Common myeloid progenitor, CD34-positive (primary cell): Measurements from ENCODE around the gene FHIT.
"Not testable (repeated sequence)": the region's sequence is repeated elsewhere in the genome, so short reads cannot be mapped to it uniquely, and the experiment has no call there.

Source experiments
- CTCF ChIA-PET: fragments of 350-600 bp; sonication (Branson Sonifier 250); formaldehyde crosslinking; loops from one replicate; lab custom pipeline; 2021; ENCODE audit warnings: antibody characterized with exemption; lab: Charles Lee
- POLR2A ChIA-PET: fragments of 350-600 bp; sonication (Branson Sonifier 250); formaldehyde crosslinking; loops from one replicate; lab custom pipeline; 2021; ENCODE audit warnings: antibody characterized with exemption; lab: Charles Lee
- DNase-seq, 3 donors: peaks; one replicate each; pipeline versions ENCODE4 v3.0.0 to v3.0.0-alpha.2; 2013
- H3K27ac ChIP-seq, 2 experiments: 1 replicate in 1 of 2; 2 replicates in 1 of 2; pipeline ENCODE4 v1.7.0; 2013; ENCODE audit warnings: inconsistent platforms in 2 of 2, low read length in 2 of 2, mild to moderate bottlenecking in 2 of 2, low read depth in 1 of 2, moderate library complexity in 1 of 2; ENCODE audit not compliant: severe bottlenecking in 2 of 2, insufficient read depth in 1 of 2, poor library complexity in 1 of 2
- H3K27me3 ChIP-seq, 5 experiments: replicated peaks in 2 of 5; 1 replicate in 3 of 5; 2 replicates in 2 of 5; pipeline versions ENCODE4 v1.6.1 to v1.7.0; 2013; ENCODE audit warnings: low read length in 4 of 5, mild to moderate bottlenecking in 2 of 5, moderate library complexity in 2 of 5, inconsistent platforms in 1 of 5; ENCODE audit not compliant: insufficient read depth in 5 of 5, control insufficient read depth in 4 of 5
- H3K36me3 ChIP-seq, 4 experiments: 1 replicate in 2 of 4; 2 replicates in 2 of 4; pipeline versions ENCODE4 v1.6.1 to v1.7.0; 2013; ENCODE audit warnings: low read length in 3 of 4, control low read depth in 1 of 4, mild to moderate bottlenecking in 1 of 4; ENCODE audit not compliant: control insufficient read depth in 4 of 4, insufficient read depth in 4 of 4
- H3K4me1 ChIP-seq, 4 experiments: 1 replicate in 3 of 4; 2 replicates in 1 of 4; pipeline versions ENCODE4 v1.6.1 to v1.7.1; 2013; ENCODE audit warnings: low read length in 3 of 4, mild to moderate bottlenecking in 3 of 4, control low read depth in 1 of 4, inconsistent platforms in 1 of 4, moderate library complexity in 1 of 4; ENCODE audit not compliant: control insufficient read depth in 4 of 4, insufficient read depth in 4 of 4; ENCODE audit errors: control extremely low read depth in 1 of 4
- H3K4me3 ChIP-seq, 7 experiments: 1 replicate in 4 of 7; 2 replicates in 3 of 7; pipeline versions ENCODE4 v1.5.1 to v1.7.0; 2013; ENCODE audit warnings: mild to moderate bottlenecking in 7 of 7, low read length in 6 of 7, moderate library complexity in 6 of 7, inconsistent platforms in 2 of 7, low read depth in 2 of 7, control low read depth in 1 of 7; ENCODE audit not compliant: insufficient read depth in 4 of 7, control insufficient read depth in 1 of 7; ENCODE audit errors: extremely low read depth in 1 of 7
- H3K9me3 ChIP-seq, 5 experiments: 1 replicate in 4 of 5; 2 replicates in 1 of 5; pipeline versions ENCODE4 v1.6.1 to v1.7.1; 2013; ENCODE audit warnings: low read length in 4 of 5, mild to moderate bottlenecking in 2 of 5, inconsistent platforms in 1 of 5, low read depth in 1 of 5, moderate library complexity in 1 of 5; ENCODE audit not compliant: control insufficient read depth in 4 of 5, insufficient read depth in 2 of 5; ENCODE audit errors: control extremely low read depth in 1 of 5
- WGBS: methylation state at CpG from one replicate; pipeline ENCODE4 v1.1.5; 2013; ENCODE audit not compliant: insufficient coverage; 5-methylcytosine and 5-hydroxymethylcytosine counted together

FHIT gene

GRCh38 chr3:59940718-59941117 lies 1310.5 kb downstream of the FHIT start:
- ChIA-PET POLR2A (no interaction called here), CTCF (no interaction called here)
- Histone ChIP-seq H3K4me3 (peak overlapping the region in 1 of 7 experiments; percentile 14), H3K27me3 (no peaks in the 10 kb centered on the region), H3K27ac (no peak overlapping the region), H3K9me3 (peaks cover 0 to 3% (median 0%) of the 10 kb centered on the region in 5 experiments), H3K36me3 (no peaks in the 10 kb centered on the region), H3K4me1 (peaks cover 0 to 15% (median 3%) of the 10 kb centered on the region in 4 experiments)
- no CpG with 5 or more reads among the region's 3 CpGs for WGBS
- peak; percentile 3 to 52 (median 36) for DNase-seq

DNA sequence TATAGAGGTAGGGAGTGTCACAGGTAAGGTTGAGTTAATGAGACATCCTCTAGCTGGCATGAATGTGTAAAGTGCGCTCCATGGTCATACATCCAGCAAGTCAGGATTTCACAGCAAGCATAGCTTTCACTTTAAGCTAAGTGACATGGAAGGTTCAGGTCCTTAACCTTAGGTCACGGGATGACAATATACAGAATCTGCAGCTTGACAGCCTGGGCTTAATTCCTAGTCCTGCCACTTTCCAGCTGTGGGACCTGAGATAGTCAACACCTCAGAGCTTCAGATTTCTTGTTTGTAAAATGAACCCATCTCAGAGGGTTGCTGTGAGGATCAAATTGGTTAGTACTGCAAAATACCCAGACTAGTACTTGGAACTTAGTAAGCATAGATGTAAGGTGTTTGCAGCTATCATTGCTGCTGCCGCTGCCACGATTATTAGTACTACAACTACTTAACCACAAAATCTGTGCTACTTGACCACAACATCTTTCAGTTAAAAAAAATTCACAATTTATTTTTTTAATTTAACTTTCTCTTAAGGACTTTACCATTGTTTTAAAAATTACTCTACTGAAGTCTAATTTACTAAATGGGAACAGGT lies 1311.3 kb downstream of the FHIT start:
- Histone ChIP-seq H3K27me3 (no peaks in the 10 kb centered on the region), H3K4me1 (peaks cover 0 to 15% (median 3%) of the 10 kb centered on the region in 4 experiments), H3K4me3 (no peak overlapping the region), H3K27ac (no peak overlapping the region), H3K36me3 (no peaks in the 10 kb centered on the region), H3K9me3 (peaks cover 0 to 3% (median 0%) of the 10 kb centered on the region in 5 experiments)
- ChIA-PET POLR2A (no interaction called here), CTCF (no interaction called here)
- no peak for DNase-seq
- 95% methylated on average over 2 of the region's 4 CpGs for WGBS

DNA sequence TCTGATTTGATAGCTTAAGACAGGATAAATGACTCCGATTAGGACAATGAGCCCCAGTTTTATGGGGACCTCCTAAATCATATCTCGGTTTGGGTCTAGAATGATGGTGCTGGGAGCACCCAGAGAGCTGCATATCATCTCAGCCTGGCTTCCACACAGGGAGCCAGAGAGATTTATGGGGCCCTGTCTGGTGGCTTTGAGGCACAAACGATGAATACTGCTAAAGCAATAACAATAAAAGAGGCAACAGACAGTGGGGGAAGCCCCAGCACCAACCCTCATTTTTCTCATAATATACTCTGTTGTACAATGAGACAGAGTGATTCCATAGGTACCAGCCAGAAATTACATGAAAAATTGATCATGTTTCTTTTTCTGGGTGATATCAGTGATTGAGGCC lies 1312.4 kb downstream of the FHIT start:
- H3K4me1 ChIP-seq: peaks cover 0 to 15% (median 3%) of the 10 kb centered on the region in 4 experiments
- POLR2A ChIA-PET: no interaction called here
- CTCF ChIA-PET: no interaction called here
- no peaks in the 10 kb centered on the region for H3K9me3 ChIP-seq
- no peak overlapping the region for H3K27ac ChIP-seq
- H3K4me3 ChIP-seq: no peak overlapping the region
- DNase-seq: peak in 1 of 3 donors; percentile 25
- H3K27me3 ChIP-seq: no peaks in the 10 kb centered on the region
- 87% methylated on average over 2 of the region's 3 CpGs for WGBS
- H3K36me3 ChIP-seq: no peaks in the 10 kb centered on the region

- H3K27me3 ChIP-seq: no peaks in the 10 kb centered on the region
- H3K9me3 ChIP-seq: no peaks in the 10 kb centered on the region
- no peak for DNase-seq
- POLR2A ChIA-PET: no interaction called here
- H3K4me3 ChIP-seq: no peak overlapping the region
- H3K4me1 ChIP-seq: peaks cover 0 to 15% (median 3%) of the 10 kb centered on the region in 4 experiments
- CTCF ChIA-PET: no interaction called here
- H3K27ac ChIP-seq: no peak overlapping the region
- WGBS: 100% methylated on average over 4 of the region's 4 CpGs
- no peaks in the 10 kb centered on the region for H3K36me3 ChIP-seq
Observed at GRCh38 chr3:59937201-59937600, 1314.1 kb downstream of the FHIT start.

DNA sequence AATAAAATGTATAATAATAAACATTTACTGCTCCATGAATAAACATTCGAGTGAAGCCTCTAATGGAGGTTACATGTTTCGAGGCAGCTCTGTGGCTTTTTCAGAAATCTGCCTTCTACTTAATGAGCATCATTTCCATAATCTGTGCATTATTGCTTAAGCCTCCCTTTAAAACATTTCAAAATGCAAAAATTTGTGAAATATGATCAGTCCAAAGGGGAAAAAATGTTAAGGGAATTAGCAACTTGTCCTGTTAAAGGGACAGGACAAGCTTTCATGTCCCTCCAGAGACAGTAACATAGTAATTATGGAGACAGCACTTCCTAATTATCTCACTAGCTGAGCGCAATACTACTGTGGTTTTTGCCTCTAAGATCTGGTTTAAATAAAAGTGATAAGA lies 1314.8 kb downstream of the FHIT start:
- H3K27me3 ChIP-seq: no peaks in the 10 kb centered on the region
- peaks cover 0 to 15% (median 3%) of the 10 kb centered on the region in 4 experiments for H3K4me1 ChIP-seq
- no peaks in the 10 kb centered on the region for H3K9me3 ChIP-seq
- DNase-seq: no peak
- no peaks in the 10 kb centered on the region for H3K36me3 ChIP-seq
- CTCF ChIA-PET: no interaction called here
- H3K4me3 ChIP-seq: no peak overlapping the region
- WGBS: no CpG with 5 or more reads among the region's 3 CpGs
- POLR2A ChIA-PET: no interaction called here
- H3K27ac ChIP-seq: no peak overlapping the region

DNA sequence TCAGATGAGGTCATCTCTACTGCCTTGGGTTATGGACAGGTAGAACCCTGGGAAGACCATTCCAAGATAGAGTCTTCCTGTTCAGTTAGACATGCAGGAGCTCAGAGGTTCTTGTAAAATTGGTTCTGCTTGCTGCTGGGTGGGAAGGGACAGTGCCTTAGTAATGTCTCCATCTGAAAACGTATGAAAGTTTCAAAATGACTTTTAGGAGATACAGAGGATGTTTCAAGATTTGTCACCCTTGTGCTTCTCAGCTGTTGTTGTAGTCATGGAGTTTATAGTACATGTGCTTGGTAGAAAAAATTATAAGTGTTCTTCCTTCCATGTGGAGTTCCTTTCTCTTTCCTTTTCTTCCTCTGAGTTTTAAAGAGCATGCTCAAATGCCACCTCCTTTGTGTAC lies 1316.2 kb downstream of the FHIT start:
- Histone ChIP-seq H3K36me3 (no peaks in the 10 kb centered on the region), H3K4me3 (no peak overlapping the region), H3K9me3 (no peaks in the 10 kb centered on the region), H3K27me3 (no peaks in the 10 kb centered on the region), H3K4me1 (peaks cover 0 to 3% (median 0%) of the 10 kb centered on the region in 4 experiments), H3K27ac (no peak overlapping the region)
- CTCF ChIA-PET: no interaction called here
- POLR2A ChIA-PET: no interaction called here
- no peak for DNase-seq
- 100% methylated on average over 1 of the region's 1 CpG for WGBS

- H3K27me3 ChIP-seq, H3K4me1 ChIP-seq, H3K9me3 ChIP-seq, H3K27ac ChIP-seq, H3K36me3 ChIP-seq, DNase-seq, POLR2A ChIA-PET, H3K4me3 ChIP-seq: not testable (repeated sequence)
- CTCF ChIA-PET: interaction anchor here (1.2 to 1.5 kb wide), 2 partner anchors 8 to 77 kb away, joined by 3 to 4 read pairs; no protein-coding TSS in a partner anchor
- WGBS: 100% methylated on average over 2 of the region's 2 CpGs
Observed at GRCh38 chr3:59934560-59934959, 1316.7 kb downstream of the FHIT start.
